ENCODE measurements around the gene MYBPC2. TPM values are rescaled to one million over a fixed set of nuclear protein-coding genes. Genes with fewer than 3 reads are reported as not detected.

Gene MYBPC2
- total and polyA plus RNA-seq, 2 donors (not counting 1 experiment from before 2014, with no cell fraction given): 1.1 to 1.7 TPM

DNA sequence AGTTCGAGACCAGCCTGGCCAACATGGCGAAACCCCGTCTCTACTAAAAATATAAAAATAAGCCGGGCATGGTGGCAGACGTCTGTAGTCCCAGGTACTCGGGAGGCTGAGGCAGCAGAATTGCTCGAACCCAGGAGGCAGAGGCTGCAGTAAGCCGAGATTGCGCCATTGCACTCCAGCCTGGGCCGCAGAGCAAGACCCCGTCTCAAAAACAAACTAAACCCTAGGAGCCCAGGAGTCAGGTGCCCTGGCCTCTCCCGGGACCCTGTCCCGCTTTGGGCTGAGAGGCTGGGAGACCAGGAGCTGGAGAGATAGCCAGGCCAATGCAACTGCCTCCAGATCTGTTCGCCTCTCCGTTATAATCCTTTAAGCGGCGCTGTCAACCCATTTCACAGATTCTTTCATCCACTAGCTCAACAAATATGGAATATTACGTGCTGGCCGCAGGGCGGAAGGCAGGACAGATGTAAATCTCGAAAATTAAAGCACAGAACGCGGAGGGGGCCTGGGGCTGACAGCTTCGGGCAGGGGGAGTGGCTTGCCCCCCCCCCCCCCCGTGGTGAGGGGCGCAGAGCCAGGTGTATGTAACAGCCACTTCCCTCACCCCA is 5.3 kb upstream of the MYBPC2 start:
- intact Hi-C loops (cut with micrococcal nuclease): no loop called here
- ATAC-seq (ENCODE audit: low read depth) (no peak), DNase-seq (no peak)
- Histone ChIP-seq H3K27ac (ENCODE audit: low read length in 2 of 2) (peak overlapping the region; percentile 97 to 99), H4K20me1 (ENCODE audit: control insufficient read depth, insufficient read depth, low read length, poor library complexity, severe bottlenecking) (peaks cover 35% of the 10 kb centered on the region), H3K4me2 (replicated peaks; ENCODE audit: low read depth, low read length, poor library complexity, severe bottlenecking) (peak overlapping the region; percentile 61), H3K4me1 (ENCODE audit: control insufficient read depth in 2 of 2, insufficient read depth in 2 of 2, low read length in 2 of 2) (peaks cover 54 to 77% of the 10 kb centered on the region in 2 donors), H3K36me3 (replicated peaks in 1 of 2; ENCODE audit: control extremely low read depth in 1 of 2, control insufficient read depth in 1 of 2, extremely low read depth in 1 of 2, insufficient read depth in 2 of 2, low read length in 1 of 2) (peaks cover 2 to 59% of the 10 kb centered on the region in 2 experiments), H2AFZ (ENCODE audit: insufficient read depth, low read depth, low read length, poor library complexity, severe bottlenecking) (no peak overlapping the region), H3K27me3 (replicated peaks in 1 of 4; ENCODE audit: control extremely low read depth in 1 of 4, control insufficient read depth in 3 of 4, insufficient read depth in 4 of 4, low read length in 3 of 4) (no peaks in the 10 kb centered on the region), H3K79me2 (ENCODE audit: control insufficient read depth, insufficient read depth, low read length) (peaks cover 13% of the 10 kb centered on the region), H3K9ac (ENCODE audit: low read length) (no peak overlapping the region), H3K9me3 (ENCODE audit: control extremely low read depth in 1 of 3, control insufficient read depth in 2 of 3, insufficient read depth in 1 of 3, low read length in 2 of 3) (peaks cover 0 to 16% (median 0%) of the 10 kb centered on the region in 3 donors), H3K4me3 (ENCODE audit: control extremely low read depth in 1 of 5, extremely low read depth in 1 of 5, insufficient read depth in 1 of 5, low read depth in 2 of 5, low read length in 4 of 5) (no peak overlapping the region)
- no peaks in the 10 kb centered on the region for H3K9me3 Mint-ChIP-seq (ENCODE audit: insufficient read depth)
- WGBS (ENCODE audit: insufficient coverage): 90% methylated on average over 17 of the region's 26 CpGs
- no peaks in the 10 kb centered on the region for H3K27me3 Mint-ChIP-seq
- ChIA-PET CTCF (interaction anchor here (0.9 to 3.5 kb wide), 5 partner anchors 8 to 70 kb away, joined by 5 to 9 read pairs (median 6); partner anchors contain the start of gene SPIB), POLR2A (interaction anchor here (1.3 to 6.0 kb wide), 4 partner anchors 10 to 85 kb away, joined by 3 to 96 read pairs (median 6); partner anchors contain the start of gene SPIB)
- H3K4me3 Mint-ChIP-seq: peak overlapping the region; percentile 49
- H3K4me1 Mint-ChIP-seq: peaks cover 63% of the 10 kb centered on the region
- no peak for TF ChIP-seq EZH2 (IDR thresholded peaks at IDR 0.05; ENCODE audit: borderline replicate concordance, insufficient read depth, low read depth, low read length, poor library complexity, severe bottlenecking)
- TF ChIP-seq, protein P1, sequence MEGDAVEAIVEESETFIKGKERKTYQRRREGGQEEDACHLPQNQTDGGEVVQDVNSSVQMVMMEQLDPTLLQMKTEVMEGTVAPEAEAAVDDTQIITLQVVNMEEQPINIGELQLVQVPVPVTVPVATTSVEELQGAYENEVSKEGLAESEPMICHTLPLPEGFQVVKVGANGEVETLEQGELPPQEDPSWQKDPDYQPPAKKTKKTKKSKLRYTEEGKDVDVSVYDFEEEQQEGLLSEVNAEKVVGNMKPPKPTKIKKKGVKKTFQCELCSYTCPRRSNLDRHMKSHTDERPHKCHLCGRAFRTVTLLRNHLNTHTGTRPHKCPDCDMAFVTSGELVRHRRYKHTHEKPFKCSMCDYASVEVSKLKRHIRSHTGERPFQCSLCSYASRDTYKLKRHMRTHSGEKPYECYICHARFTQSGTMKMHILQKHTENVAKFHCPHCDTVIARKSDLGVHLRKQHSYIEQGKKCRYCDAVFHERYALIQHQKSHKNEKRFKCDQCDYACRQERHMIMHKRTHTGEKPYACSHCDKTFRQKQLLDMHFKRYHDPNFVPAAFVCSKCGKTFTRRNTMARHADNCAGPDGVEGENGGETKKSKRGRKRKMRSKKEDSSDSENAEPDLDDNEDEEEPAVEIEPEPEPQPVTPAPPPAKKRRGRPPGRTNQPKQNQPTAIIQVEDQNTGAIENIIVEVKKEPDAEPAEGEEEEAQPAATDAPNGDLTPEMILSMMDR (IDR thresholded peaks at IDR 0.05): no peak
- peak overlapping the region; percentile 99 for H3K27ac Mint-ChIP-seq

DNA sequence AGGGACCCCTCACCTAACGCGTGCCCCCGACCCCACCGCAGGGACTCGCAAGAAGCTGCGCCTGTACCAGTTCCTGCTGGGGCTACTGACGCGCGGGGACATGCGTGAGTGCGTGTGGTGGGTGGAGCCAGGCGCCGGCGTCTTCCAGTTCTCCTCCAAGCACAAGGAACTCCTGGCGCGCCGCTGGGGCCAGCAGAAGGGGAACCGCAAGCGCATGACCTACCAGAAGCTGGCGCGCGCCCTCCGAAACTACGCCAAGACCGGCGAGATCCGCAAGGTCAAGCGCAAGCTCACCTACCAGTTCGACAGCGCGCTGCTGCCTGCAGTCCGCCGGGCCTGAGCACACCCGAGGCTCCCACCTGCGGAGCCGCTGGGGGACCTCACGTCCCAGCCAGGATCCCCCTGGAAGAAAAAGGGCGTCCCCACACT is 4.7 kb upstream of the MYBPC2 start:
- no peak for TF ChIP-seq EZH2 (IDR thresholded peaks at IDR 0.05; ENCODE audit: borderline replicate concordance, insufficient read depth, low read depth, low read length, poor library complexity, severe bottlenecking)
- TF ChIP-seq, protein P1 (IDR thresholded peaks at IDR 0.05): no peak
- 5% methylated on average over 37 of the region's 38 CpGs for WGBS (ENCODE audit: insufficient coverage)
- peak overlapping the region in 1 of 5 experiments; percentile 13 for H3K4me3 ChIP-seq (ENCODE audit: control extremely low read depth in 1 of 5, extremely low read depth in 1 of 5, insufficient read depth in 1 of 5, low read depth in 2 of 5, low read length in 4 of 5)
- Mint-ChIP-seq H3K4me3 (peak overlapping the region; percentile 49), H3K27me3 (no peaks in the 10 kb centered on the region), H3K9me3 (ENCODE audit: insufficient read depth) (no peaks in the 10 kb centered on the region), H3K27ac (peak overlapping the region; percentile 99), H3K4me1 (peaks cover 65% of the 10 kb centered on the region)
- H3K9me3 ChIP-seq (ENCODE audit: control extremely low read depth in 1 of 3, control insufficient read depth in 2 of 3, insufficient read depth in 1 of 3, low read length in 2 of 3): peaks cover 0 to 16% (median 0%) of the 10 kb centered on the region in 3 donors
- no peak overlapping the region for H2AFZ ChIP-seq (ENCODE audit: insufficient read depth, low read depth, low read length, poor library complexity, severe bottlenecking)
- H4K20me1 ChIP-seq (ENCODE audit: control insufficient read depth, insufficient read depth, low read length, poor library complexity, severe bottlenecking): peaks cover 29% of the 10 kb centered on the region
- POLR2A ChIA-PET: interaction anchor here (1.3 to 6.0 kb wide), 4 partner anchors 10 to 85 kb away, joined by 3 to 96 read pairs (median 6); partner anchors contain the start of gene SPIB
- peaks cover 2 to 54% of the 10 kb centered on the region in 2 experiments for H3K36me3 ChIP-seq (replicated peaks in 1 of 2; ENCODE audit: control extremely low read depth in 1 of 2, control insufficient read depth in 1 of 2, extremely low read depth in 1 of 2, insufficient read depth in 2 of 2, low read length in 1 of 2)
- no peak overlapping the region for H3K9ac ChIP-seq (ENCODE audit: low read length)
- peaks cover 54 to 77% of the 10 kb centered on the region in 2 donors for H3K4me1 ChIP-seq (ENCODE audit: control insufficient read depth in 2 of 2, insufficient read depth in 2 of 2, low read length in 2 of 2)
- H3K4me2 ChIP-seq (replicated peaks; ENCODE audit: low read depth, low read length, poor library complexity, severe bottlenecking): peak overlapping the region; percentile 61
- H3K79me2 ChIP-seq (ENCODE audit: control insufficient read depth, insufficient read depth, low read length): peaks cover 7% of the 10 kb centered on the region
- CTCF ChIA-PET: interaction anchor here (0.6 to 3.5 kb wide), 7 partner anchors 9 to 280 kb away, joined by 3 to 9 read pairs (median 5); partner anchors contain the start of gene SPIB
- intact Hi-C loops (cut with micrococcal nuclease): no loop called here
- no peaks in the 10 kb centered on the region for H3K27me3 ChIP-seq (replicated peaks in 1 of 4; ENCODE audit: control extremely low read depth in 1 of 4, control insufficient read depth in 3 of 4, insufficient read depth in 4 of 4, low read length in 3 of 4)
- DNase-seq: peak; percentile 94
- ATAC-seq (ENCODE audit: low read depth): peak; percentile 25
- H3K27ac ChIP-seq (ENCODE audit: low read length in 2 of 2): peak overlapping the region; percentile 97 to 99

Measured in B cell (primary cell).